AG09309 (cell line): Measurements from ENCODE around the gene TTYH2.
"Not testable (repeated sequence)": the region's sequence is repeated elsewhere in the genome, so short reads cannot be mapped to it uniquely, and the experiment has no call there.

Source experiments
- DNase-seq: peaks from one replicate; pipeline ENCODE4 v3.0.0-alpha.2; 2010; ENCODE audit warnings: low read depth
- H3K4me3 ChIP-seq: 2 replicates; pipeline ENCODE4 v1.5.1; 2011; ENCODE audit warnings: mild to moderate bottlenecking, low read depth, low read length, moderate library complexity; ENCODE audit not compliant: control insufficient read depth
- CTCF ChIP-seq: IDR thresholded peaks from 2 replicates; pipeline ENCODE4 v1.5.1; 2011; ENCODE audit warnings: mild to moderate bottlenecking, low read depth, low read length, inconsistent platforms; ENCODE audit not compliant: insufficient read depth, control insufficient read depth; ENCODE audit errors: missing control alignments

TTYH2 gene

DNA sequence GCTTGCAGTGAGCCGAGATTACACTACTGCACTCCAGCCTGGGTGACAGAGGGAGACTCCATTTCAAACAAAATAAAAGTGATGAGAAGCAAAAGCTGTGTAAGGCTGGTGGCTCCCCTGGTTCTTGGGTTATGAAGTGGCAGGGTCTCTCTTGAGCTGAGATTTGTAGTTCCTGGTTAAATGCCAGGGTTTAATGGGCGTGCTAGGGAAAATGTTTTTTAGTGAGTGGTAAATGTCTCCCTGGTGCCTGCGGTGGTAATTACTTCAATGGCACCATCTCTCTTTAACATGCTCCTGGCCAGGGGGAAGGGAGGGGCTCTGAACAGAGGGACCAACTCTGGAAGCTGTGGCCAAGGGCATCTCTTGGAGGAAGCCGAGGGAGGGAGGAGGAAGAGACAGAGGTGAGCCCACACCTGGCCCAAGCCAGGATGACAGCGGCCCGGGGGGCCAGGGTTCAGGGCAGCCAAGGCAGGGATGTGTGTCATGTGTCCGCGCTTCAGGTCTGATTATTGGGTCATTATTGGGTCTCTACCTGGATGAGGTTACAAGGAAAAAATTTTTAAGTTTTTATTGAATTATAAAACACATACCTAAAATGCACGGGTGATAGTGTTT, 27.7 kb upstream of the TTYH2 start:
- no peak for DNase-seq
- no peak for TF ChIP-seq CTCF
- H3K4me3 ChIP-seq, result no peak overlapping the region

GRCh38 chr17:74186498-74186897, 26.9 kb upstream of the TTYH2 start:
- DNase-seq, result no peak
- H3K4me3 ChIP-seq, result no peak overlapping the region
- TF ChIP-seq CTCF, result no peak

DNA sequence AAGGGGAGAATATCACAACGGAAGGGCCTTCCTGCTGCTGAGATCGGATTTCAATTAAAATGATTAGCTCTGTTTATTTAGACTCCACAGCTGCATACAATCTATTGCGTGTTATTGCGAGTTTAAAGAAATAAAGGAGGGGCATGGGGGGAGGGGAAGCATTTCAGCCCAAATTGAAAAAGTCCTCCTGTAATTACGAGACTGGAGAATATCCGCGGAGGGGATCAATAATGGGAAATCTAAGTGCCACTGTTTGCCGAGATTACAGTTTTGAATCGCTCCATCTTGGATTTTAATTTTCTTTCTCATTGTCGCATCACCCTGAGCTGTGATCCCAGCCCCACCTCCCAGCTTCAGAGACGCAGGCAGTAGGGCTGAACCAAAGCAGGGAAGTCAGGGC, 25.6 kb upstream of the TTYH2 start:
- no peak for TF ChIP-seq CTCF
- H3K4me3 ChIP-seq, result no peak overlapping the region
- no peak for DNase-seq

DNA sequence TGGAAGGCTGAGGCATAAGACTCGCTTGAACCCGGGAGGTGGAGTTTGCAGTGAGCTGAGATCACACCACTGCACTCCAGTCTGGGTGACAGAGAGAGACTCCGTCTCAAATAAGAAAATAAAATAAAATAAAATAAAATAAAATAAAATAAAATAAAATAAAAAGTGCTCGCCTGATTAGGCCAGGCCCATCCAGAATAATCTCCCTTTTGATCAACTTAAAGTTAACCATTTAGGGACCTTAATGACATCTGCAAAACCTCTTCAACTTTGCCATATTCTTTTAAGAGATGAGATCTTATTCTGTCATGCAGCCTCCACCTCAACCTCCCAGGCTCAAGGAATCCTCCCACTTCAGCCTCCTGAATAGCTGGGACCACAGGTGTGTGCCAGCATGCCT, 24.7 kb upstream of the TTYH2 start:
- H3K4me3 ChIP-seq, DNase-seq: not testable (repeated sequence)

- no peak overlapping the region for H3K4me3 ChIP-seq
- no peak for TF ChIP-seq CTCF
- no peak for DNase-seq
Measured at GRCh38 chr17:74190154-74190553, 23.2 kb upstream of the TTYH2 start.

- no peak overlapping the region for H3K4me3 ChIP-seq
- no peak for TF ChIP-seq CTCF
- no peak for DNase-seq
Measured at GRCh38 chr17:74190807-74191406, 22.5 kb upstream of the TTYH2 start.

DNA sequence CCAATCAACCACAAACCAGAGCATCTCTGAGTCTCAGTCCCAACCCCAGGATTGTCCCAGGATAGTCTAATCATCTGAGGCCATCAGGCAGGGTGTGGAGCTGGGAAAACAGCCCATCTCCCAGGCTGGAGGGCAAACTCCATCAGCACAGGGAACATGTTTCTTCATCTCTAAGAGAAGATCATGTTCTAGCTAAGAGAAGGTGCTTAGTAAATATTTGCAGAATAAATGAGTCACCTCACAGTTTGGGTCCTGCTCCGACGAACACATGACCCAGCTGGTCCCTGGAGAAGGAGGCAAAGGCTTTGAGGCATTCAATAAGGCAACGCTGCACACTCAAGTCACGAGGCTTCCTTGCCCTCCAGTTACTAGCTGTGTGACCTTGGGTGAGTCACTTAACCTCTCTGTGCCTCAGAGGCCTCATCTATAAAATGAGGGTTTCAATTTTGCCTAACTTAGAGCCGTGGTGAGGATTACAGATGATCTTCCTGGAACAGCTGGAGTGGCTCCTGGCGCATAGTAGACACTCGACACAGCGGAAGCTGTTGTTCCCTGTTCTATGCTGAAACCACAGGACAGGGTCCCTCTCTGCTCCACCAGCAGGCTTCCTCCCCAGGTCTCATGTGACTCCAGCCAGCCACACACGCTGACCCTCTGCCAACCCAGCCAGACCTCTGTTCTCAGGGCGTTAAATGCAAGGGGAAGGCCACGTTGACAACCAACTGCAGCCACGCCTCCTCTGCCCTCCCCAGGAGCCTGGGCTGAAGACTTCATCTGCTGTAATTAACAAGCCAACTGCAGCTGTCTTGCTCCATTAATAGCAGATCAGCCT, 20.2 kb upstream of the TTYH2 start:
- H3K4me3 ChIP-seq, result no peak overlapping the region
- no peak for TF ChIP-seq CTCF
- no peak for DNase-seq
